Testis (tissue), 3 donors: Measurements from ENCODE around the gene MACROD2. TPM values are rescaled to one million over a fixed set of nuclear protein-coding genes. Genes with fewer than 3 reads are reported as not detected.

Experiments used
- DNase-seq: peaks from one replicate; pipeline ENCODE4 v3.0.0-alpha.2; 2019
- H3K27ac ChIP-seq, 2 donors: fragments of 200-600 bp; sonication (generic); one replicate each; pipeline ENCODE4 v1.5.1; 2019
- H3K27me3 ChIP-seq: fragments of 200-600 bp; sonication (generic); one replicate; pipeline ENCODE4 v1.5.1; 2019
- H3K36me3 ChIP-seq: fragments of 200-600 bp; sonication (generic); one replicate; pipeline ENCODE4 v1.5.1; 2017; ENCODE audit warnings: low read depth; ENCODE audit errors: missing control alignments
- H3K4me1 ChIP-seq: fragments of 200-600 bp; sonication (generic); one replicate; pipeline ENCODE4 v1.5.1; 2019
- H3K4me3 ChIP-seq, 2 donors: fragments of 200-600 bp; sonication (generic); one replicate each; pipeline ENCODE4 v1.5.1; 2017 to 2019
- H3K9me3 ChIP-seq: fragments of 200-600 bp; sonication (generic); one replicate; pipeline ENCODE4 v1.5.1; 2017
- POLR2A ChIP-seq: fragments of 450-650 bp; IDR thresholded peaks from one replicate; pipeline ENCODE4 v1.6.1; 2017; ENCODE audit warnings: antibody characterized with exemption, mild to moderate bottlenecking, moderate library complexity
- WGBS, 2 donors: methylation state at CpG; one replicate each; pipeline ENCODE4 v1.1.5; 2018; 5-methylcytosine and 5-hydroxymethylcytosine counted together
- intact Hi-C: fragments of 100-400 bp; cut with DNase I; formaldehyde crosslinking; loops from one replicate; pipeline ENCODE4 v1.15.1; 2023; ENCODE audit warnings: low total_unique reads
- polyA plus RNA-seq: library from polyadenylated mRNA; stranded (reverse); fragments of 350-450 nt; fragmentation: Illumina TruSeq; extraction: RNeasy Lipid Tissue Mini Kit (QIAGEN cat#74804); gene quantifications from one replicate; pipeline ENCODE4 v1.2.3, GENCODE V29; 2014; ENCODE audit warnings: low read depth, low replicate concordance; ENCODE audit not compliant: insufficient read depth
- total RNA-seq, 2 donors: library from RNA; depleted of rRNA; stranded (reverse); fragments of >200 nt; gene quantifications; one replicate each; pipeline ENCODE4 v1.2.3, GENCODE V29; 2016
- TF ChIP-seq, protein P1 (sequence below), 3 experiments: fragments of 450-650 bp in 2 of 3; fragments of 200-600 bp in 1 of 3; sonication (generic) in 1 of 3; IDR thresholded peaks; one replicate each; pipeline ENCODE4 v1.5.1; 2016 to 2019; ENCODE audit warnings: antibody characterized with exemption in 3 of 3, mild to moderate bottlenecking in 2 of 3, moderate library complexity in 1 of 3

The MACROD2 gene
- total and polyA plus RNA-seq, 3 donors from 2014 or later = 12.6 to 20.6 (median 16.8) TPM

GRCh38 chr20:15627089-15627488 lies 1631.8 kb downstream of the MACROD2 start:
- intact Hi-C loops = no loop called here

GRCh38 chr20:15627501-15627903 lies 1632.2 kb downstream of the MACROD2 start:
- no peaks in the 10 kb centered on the region for H3K27me3 ChIP-seq
- H3K4me3 ChIP-seq = no peak overlapping the region
- H3K4me1 ChIP-seq = no peaks in the 10 kb centered on the region
- TF ChIP-seq POLR2A = no peak
- TF ChIP-seq, protein P1, sequence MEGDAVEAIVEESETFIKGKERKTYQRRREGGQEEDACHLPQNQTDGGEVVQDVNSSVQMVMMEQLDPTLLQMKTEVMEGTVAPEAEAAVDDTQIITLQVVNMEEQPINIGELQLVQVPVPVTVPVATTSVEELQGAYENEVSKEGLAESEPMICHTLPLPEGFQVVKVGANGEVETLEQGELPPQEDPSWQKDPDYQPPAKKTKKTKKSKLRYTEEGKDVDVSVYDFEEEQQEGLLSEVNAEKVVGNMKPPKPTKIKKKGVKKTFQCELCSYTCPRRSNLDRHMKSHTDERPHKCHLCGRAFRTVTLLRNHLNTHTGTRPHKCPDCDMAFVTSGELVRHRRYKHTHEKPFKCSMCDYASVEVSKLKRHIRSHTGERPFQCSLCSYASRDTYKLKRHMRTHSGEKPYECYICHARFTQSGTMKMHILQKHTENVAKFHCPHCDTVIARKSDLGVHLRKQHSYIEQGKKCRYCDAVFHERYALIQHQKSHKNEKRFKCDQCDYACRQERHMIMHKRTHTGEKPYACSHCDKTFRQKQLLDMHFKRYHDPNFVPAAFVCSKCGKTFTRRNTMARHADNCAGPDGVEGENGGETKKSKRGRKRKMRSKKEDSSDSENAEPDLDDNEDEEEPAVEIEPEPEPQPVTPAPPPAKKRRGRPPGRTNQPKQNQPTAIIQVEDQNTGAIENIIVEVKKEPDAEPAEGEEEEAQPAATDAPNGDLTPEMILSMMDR (IDR thresholded peaks at IDR 0.05) = no peak
- no peaks in the 10 kb centered on the region for H3K36me3 ChIP-seq
- H3K27ac ChIP-seq = no peak overlapping the region
- intact Hi-C loops = no loop called here
- H3K9me3 ChIP-seq = no peaks in the 10 kb centered on the region
- no peak for DNase-seq

More at GRCh38 chr20:15627089-15627488, 1631.8 kb downstream of the MACROD2 start:
- no peak overlapping the region for H3K27ac ChIP-seq
- no peaks in the 10 kb centered on the region for H3K27me3 ChIP-seq
- H3K4me3 ChIP-seq = no peak overlapping the region
- no peak for TF ChIP-seq POLR2A
- TF ChIP-seq, protein P1 (IDR thresholded peaks at IDR 0.05) = no peak
- H3K9me3 ChIP-seq = no peaks in the 10 kb centered on the region
- no peaks in the 10 kb centered on the region for H3K36me3 ChIP-seq
- H3K4me1 ChIP-seq = no peaks in the 10 kb centered on the region
- DNase-seq = no peak
- 74 to 83% methylated on average over 3 of the region's 3 CpGs for WGBS, 2 donors

DNA sequence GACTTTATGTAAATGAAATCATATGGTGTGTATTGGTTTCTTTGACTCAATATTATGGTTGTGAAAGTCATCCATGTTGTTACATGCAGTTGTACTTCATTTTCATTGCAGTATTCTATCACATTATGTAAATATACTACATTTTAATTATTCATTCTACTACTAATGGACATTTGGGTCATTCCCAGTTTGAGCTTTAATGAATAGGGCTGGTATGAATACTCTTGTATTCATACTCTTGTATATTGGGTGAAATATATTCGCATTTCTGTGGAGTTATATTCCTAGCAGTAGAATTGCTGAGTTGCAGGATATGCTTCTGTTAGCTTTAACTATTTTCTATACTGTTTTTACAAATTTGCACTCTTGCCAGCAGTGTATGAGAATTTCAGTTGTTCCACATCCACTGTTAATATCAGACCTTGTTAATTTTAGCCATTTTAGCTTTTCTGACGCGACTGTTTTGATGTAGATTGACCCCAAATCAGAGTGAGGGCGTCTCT lies 1633.6 kb downstream of the MACROD2 start:
- H3K9me3 ChIP-seq = no peaks in the 10 kb centered on the region
- intact Hi-C loops = no loop called here
- no peak overlapping the region for H3K27ac ChIP-seq
- TF ChIP-seq POLR2A = no peak
- TF ChIP-seq, protein P1 (IDR thresholded peaks at IDR 0.05) = no peak
- no peaks in the 10 kb centered on the region for H3K27me3 ChIP-seq
- H3K4me3 ChIP-seq = no peak overlapping the region
- no peaks in the 10 kb centered on the region for H3K4me1 ChIP-seq
- no peak for DNase-seq
- WGBS, 2 donors = 83 to 88% methylated on average over 4 of the region's 4 CpGs
- no peaks in the 10 kb centered on the region for H3K36me3 ChIP-seq

- H3K27ac ChIP-seq = no peak overlapping the region
- H3K4me1 ChIP-seq = no peaks in the 10 kb centered on the region
- H3K27me3 ChIP-seq = no peaks in the 10 kb centered on the region
- intact Hi-C loops = no loop called here
- no peak for DNase-seq
- no peak overlapping the region for H3K4me3 ChIP-seq
- no peaks in the 10 kb centered on the region for H3K36me3 ChIP-seq
- H3K9me3 ChIP-seq = no peaks in the 10 kb centered on the region
- no peak for TF ChIP-seq POLR2A
- TF ChIP-seq, protein P1 (IDR thresholded peaks at IDR 0.05) = no peak
- WGBS, 2 donors = 78% methylated on average over 4 of the region's 4 CpGs
These were observed 1635.0 kb downstream of the MACROD2 start for GRCh38 chr20:15630360-15630759.

DNA sequence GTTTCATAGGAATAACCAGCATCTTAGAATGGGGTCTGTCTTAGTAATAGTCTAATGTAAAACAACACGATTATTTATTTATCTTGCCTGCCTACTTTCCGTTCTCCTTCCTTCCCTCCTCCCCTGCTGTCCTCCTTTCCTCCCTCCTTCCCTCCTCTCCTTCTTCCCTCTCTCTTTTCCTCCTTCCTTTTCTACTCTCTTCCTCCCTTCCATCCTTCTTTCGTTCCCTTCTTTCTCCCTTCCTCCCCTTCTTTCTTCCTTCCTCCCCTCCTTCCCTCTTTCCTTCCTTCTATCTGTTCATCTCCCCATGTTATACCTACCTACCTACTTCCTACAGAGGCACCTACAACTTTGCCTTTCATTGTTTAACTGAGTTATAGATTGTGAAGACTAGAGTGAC lies 1637.4 kb downstream of the MACROD2 start:
- Histone ChIP-seq H3K36me3 (no peaks in the 10 kb centered on the region), H3K27me3 (no peaks in the 10 kb centered on the region), H3K27ac (no peak overlapping the region), H3K4me1 (no peaks in the 10 kb centered on the region), H3K9me3 (no peaks in the 10 kb centered on the region), H3K4me3 (no peak overlapping the region)
- DNase-seq = no peak
- no peak for TF ChIP-seq POLR2A
- TF ChIP-seq, protein P1 (IDR thresholded peaks at IDR 0.05) = no peak
- WGBS, 2 donors = 88 to 90% methylated on average over 3 of the region's 3 CpGs
- intact Hi-C loops = no loop called here
